GM18867 (cell line): ENCODE data around the gene TPSD1.
"Not testable (repeated sequence)": the region's sequence is repeated elsewhere in the genome, so short reads cannot be mapped to it uniquely, and the experiment has no call there.

Experiments
- ATAC-seq: cut with Tn5 transposase; IDR thresholded peaks from one replicate; pipeline ENCODE4 v1.9.1; 2021; ENCODE audit warnings: mild to moderate bottlenecking, moderate library complexity; ENCODE audit not compliant: unreplicated experiment

Gene TPSD1

DNA sequence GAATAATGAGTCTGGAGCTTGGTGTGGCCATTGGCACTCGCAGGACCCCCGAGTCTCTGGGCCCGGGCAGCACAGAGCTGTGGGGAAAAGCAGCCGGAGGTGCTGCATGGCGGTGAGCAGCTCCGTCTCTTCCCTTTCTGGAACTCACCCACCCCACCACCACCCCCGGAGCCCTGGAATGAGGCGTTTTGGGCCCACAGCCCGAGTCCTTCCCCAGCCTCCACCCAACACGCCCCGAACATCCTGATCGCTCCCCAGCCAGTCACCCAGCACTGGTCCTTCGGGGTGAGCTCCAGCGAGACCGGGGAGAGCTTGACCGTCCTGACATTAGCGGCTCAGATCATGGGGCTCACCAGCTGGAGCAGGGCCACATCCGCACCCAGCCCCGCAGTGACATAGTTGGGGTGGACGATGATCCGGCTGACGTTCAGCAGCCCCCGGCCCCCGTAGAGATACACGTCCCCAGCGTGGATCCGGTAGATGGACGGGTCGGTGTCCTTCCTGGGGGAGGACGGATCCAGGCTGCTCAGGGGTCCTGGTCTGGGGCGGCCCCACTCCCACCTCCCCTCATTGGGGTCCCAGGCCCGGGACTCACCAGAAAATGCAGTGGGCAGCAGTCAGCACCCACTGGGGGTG lies 6.5 kb downstream of the TPSD1 start:
- ATAC-seq, result no peak

DNA sequence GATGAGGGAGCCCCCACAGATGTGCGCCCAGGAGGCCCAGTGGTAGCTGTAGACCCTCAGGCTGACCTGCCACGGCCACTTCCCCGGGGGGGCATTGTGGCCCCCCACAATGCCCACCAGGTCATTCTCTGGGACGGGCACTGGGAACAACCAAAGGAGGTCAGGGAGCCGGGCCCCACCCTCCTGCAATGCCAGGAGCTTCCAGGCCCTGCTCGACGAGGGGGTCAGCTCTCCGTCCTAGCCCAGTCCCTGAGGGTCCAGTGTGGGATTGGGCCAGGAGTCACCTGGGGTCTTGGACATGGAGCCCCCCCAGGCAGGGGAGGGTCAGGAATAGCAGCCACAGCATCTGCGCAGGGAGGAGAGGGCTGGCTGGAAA lies 7.0 kb downstream of the TPSD1 start:
- no peak for ATAC-seq

DNA sequence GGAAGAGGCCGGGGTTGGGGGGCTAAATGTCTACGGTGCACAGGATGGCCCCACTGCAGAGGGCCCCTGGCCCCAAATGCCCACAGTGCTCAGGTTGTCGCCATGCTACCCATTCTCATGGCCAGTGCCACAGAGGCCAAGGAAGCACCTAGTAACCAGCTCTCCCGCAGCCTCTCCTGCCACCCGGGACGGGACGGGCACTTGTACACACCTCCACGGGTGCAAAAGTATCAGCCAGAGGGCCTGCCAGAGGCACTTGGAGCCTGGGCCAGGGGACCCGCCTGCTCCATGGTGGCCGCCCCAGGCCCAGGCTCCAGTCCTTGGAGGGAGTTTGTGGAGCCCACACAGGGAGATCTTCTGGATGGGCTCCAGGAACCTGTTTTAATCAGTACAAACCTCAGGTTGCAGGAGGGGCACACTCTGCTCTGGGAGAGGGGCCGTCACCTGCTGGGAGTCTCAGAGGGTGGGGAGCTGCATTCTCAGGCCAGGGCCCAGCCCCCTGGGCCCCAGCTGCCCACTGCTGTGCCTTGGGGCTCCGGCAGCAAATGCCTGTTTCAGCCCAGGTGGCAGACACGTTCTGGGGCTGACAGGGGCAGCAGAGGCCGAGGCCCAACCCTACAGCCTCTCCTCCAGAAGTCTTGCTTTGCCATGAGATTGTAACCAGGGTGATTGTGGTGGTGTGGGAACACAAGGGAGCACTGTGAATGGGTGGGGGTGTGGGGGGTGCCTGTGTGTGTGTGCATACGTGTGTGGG lies 7.9 kb downstream of the TPSD1 start:
- no peak for ATAC-seq

DNA sequence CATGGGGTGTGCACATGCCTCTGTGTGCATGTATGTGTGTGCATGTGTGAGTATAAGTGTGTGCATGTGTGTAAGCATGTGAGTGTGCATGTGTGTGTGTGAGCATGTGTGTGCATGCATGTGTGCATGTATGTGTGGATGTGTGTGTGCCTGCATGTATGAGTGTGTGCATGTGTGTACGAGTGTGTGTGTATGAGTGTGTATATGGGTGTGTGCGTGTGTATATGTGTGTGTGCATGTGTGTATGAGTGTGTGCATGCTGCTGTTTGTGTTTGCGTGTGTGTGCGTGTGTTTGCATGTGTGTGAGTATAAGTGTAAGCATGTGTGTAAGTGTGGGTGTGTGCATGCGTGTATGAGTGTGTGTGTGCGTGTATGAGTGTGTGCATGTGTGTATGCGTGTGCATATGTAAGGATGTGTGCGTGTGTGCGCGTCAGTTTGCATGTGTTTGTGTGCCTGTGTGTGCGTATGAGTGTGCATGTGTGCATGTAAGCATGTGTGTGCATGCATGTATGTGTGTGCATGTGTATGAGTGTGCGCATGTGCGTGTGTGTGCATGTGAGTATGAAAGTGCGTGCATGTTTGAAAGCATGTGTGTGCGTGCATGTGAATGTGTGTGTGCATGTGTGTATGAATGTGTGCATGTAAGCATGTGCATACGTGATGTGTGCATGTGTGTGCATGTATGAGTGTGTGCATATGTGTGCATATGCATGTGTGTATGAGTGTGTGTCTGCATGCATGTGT lies 8.6 kb downstream of the TPSD1 start:
- no peak for ATAC-seq

DNA sequence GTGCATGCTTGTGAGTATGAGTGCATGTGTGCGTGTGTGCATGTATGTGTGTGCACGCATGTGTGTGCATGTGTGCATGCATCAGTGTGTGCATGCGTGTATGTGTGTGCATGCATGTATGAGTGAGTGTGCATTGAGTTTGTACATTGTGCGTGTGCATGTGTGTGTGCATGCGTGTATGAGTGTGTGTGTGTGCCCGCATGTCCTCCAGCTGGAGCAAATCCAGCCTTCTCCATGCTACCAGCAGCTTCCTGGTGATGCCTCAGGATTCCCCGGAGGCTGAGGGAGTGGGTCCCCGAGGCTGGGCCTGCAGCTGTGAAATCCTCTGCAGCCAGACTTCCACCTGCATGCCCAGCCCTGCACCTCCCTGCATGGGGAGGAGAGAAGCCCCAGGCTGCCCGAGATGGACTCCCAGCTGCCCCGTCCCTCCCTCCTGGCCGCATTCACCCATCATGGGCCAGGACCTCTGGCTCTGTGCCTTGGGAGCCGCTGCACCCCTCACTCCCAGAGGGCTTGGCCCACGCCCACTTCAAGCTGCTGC lies 9.3 kb downstream of the TPSD1 start:
- ATAC-seq, result no peak

DNA sequence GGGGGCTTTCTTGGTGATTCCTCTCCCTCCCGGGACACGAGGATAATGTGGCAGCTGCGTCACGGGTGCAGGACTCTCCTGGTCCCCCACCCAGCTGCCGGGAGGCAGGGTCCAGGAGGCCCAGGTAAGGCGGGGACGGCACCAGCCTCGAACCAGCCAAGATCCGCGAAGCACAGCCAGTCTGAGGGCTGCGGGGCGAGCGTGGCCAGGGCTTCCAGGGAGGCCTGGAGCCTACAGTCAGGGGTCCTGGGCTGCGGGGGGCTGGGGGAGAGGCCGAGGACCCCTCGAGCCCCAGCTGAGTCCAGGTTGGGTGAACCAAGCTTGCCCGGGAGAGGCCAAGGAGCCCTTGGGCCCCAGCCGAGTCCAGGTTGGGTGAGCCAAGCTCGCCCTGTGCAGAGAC lies 10.0 kb downstream of the TPSD1 start:
- ATAC-seq, result no peak

DNA sequence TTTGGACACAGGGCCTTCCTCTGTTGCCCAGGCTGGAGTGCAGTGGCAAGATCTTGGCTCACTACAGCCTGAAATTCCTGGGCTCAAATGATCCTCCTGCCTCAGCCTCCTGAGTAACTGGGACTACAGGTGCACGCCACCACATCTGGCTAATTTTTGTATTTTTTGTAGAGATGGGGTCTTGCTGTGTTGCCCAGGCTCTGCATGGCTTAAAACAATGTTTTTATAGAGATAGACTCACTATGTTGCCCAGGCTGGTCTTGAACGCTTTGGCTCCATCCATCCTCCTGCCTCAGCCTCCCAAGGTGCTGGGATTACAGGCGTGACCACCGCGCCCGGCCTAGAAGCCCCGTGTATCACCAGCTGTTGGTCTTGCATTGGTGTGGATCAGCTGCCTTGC lies 13.5 kb downstream of the TPSD1 start:
- ATAC-seq, result not testable (repeated sequence)

DNA sequence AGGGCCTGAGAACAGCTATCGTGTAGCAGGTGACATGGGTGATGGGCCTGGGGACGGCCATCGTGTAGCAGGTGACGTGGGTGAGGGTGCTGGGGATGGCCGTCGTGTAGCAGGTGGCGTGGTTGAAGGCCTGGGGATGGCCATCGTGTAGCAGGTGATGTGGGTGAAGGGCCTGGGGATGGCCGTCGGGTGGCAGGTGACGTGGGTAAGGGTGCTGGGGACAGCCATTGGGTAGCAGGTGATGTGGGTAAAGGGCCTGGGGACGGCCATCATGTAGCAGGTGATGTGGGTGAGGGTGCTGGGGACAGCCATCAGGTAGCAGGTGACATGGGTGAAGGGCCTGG lies 15.5 kb downstream of the TPSD1 start:
- no peak for ATAC-seq

DNA sequence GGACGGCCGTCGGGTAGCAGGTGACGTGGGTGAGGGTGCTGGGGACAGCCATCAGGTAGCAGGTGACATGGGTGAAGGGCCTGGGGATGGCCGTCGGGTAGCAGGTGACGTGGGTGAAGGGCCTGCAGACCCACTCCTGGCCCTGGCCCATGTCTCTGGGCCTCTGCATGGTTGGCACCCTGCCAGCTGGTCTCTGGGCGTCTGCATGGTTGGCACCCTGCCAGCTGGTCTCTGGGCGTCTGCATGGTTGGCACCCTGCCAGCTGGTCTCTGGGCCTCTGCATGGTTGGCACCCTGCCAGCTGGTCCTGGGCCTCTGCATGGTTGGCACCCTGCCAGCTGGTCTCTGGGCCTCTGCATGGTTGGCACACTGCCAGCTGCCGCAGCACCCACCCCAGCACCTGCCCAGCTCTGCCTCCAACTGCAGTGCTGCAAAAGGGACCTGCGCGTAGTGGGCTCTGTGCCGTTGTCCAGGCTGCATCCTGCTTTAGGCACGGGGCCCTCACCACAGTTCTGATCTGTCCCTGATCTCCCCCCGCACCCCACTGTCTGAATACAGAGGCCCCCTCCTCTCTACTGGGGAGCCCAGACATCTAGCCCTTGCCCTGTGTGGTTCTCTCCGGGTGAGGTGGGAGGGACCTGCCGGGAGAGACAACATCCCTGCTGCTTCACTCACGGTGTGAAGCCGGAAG lies 16.0 kb downstream of the TPSD1 start:
- not testable (repeated sequence) for ATAC-seq

DNA sequence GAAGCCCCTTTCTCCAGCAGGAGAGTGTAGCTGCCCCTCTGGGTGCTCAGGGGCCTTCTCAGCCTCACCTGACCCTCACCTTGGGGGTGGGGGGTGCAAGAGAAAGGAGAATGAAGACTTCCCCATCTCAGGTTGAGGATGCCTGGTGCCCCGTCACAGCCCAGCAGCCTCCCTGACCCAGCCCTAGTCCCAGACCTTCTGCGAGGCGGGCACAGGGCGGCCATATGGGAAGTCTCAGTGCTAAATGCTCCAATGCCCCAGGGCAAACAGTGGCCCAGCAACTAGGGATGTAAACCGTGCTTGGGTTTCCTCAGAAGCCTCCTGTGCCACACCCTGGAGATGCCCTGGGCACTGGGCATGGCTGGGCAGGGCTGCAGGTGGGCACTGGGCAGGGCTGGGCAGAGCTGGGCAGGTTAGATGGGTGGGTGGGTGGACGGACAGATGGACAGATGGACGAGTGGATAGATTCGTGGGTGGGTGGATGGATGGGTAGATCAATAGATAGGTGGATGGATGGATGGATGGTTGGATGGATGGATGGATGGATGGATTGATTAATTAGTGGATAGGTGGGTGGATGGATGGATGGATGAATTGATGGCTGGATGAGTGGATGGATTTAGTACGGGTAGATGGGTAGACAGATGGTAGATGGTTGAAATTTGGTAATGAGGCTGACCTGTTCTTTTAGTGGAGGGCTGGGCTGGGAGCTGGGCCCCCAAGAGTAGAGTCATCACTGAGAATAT lies 16.8 kb downstream of the TPSD1 start:
- ATAC-seq, result no peak

DNA sequence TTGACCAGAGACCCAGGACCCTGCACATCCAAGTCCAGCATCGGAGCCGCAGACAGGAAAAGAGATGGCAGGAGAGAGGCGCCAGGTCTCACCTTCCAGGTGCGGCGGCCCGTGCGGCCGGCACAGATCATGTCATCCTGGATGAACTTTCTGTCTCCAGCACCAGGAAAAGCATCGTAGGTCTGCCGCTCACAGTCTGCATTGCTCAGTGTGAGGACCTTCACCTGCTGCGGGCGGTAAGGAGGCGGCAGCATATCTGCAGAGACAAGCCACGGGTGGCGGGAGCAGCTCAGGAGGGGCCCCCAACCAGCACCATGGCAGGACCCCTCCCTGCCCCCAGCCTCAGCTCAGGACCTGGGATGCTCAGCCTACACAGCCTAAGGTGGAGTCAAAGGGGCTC lies 17.9 kb downstream of the TPSD1 start:
- ATAC-seq, result no peak

DNA sequence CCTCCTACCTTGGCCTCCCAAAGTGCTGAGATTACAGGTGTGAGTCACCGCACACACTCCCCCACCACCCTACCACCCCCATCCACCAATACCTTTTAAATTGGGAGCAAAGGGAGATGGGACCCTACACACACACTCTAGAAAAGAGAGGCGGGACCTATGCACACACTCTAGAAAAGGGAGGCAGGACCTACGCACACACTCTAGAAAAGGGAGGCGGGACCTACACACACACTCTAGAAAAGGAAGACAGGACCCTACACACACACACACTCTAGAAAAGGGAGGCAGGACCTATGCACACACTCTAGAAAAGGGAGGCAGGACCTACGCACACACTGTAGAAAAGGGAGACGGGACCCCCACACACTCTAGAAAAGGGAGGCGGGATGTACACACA lies 18.9 kb downstream of the TPSD1 start:
- ATAC-seq, result no peak

DNA sequence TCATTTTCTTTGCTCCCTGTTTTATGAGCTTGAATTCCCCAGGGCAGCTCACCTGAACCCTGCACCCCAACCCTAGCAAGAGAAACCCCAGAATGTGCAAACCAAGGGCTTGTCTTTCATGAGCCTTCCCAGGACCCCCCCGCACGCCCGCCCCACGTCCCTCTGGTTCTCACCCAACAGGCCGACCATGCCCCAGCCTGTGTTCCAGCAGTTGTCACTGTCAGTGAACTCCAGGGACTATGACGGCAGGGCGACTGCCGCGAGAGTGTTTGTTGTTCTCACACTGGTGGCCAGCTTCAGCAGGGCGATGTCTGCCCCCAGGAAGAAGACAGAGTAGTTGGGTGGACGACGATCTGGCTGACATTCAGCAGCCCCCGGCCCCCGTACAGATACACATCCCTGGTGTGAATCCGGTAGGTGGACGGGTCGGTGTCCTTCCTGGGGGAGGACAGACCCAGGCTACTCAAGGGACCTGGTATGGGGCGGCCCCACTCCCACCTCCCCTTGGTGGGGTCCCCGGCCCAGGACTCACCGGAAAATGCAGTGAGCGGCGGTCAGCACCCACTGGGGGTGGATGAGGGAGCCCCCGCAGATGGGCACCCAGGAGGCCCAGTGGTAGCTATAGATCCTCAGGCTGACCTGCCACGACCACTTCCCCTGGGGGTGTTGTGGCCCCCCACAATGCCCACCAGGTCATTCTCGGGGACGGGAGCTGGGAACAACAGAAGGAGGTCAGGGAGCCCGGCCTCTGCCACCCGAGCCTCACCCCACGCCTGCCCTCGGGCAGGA lies 20.1 kb downstream of the TPSD1 start:
- no peak for ATAC-seq

DNA sequence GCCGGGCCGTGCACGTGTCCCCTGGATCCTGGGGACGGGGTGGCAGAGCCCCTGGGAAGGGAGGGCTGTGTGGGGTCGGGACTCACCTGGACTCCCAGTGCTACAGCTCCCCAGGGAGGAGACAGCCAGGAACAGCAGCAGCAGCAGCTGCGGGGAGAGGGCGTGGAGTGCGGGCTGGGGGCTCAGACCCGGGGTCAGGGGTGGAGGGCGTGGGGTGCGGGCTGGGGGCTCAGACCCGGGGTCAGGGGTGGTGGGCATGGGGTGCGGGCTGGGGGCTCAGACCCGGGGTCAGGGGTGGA lies 20.7 kb downstream of the TPSD1 start:
- ATAC-seq, result no peak

DNA sequence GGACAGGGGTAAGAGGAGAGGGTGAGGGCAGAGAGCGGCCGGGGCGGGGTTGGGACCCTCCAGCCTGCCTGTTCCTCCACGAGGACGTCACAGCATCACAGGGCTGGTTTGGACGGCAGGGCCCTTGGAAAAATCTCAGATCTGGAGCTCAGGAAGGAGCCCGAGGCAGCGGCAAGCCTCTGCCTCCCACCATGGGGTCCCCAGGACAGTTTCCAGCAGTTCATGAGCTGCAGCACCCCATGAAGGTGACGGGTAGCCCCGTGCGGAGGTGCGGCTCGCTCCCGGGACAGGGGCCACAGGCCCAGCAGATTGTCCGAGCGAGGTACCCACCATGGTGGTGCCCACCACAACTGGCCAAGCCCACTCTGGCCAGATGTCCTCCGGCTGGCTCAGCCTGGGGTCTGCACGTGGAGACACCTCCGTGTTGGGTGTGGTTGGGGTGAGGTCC lies 21.3 kb downstream of the TPSD1 start:
- no peak for ATAC-seq

DNA sequence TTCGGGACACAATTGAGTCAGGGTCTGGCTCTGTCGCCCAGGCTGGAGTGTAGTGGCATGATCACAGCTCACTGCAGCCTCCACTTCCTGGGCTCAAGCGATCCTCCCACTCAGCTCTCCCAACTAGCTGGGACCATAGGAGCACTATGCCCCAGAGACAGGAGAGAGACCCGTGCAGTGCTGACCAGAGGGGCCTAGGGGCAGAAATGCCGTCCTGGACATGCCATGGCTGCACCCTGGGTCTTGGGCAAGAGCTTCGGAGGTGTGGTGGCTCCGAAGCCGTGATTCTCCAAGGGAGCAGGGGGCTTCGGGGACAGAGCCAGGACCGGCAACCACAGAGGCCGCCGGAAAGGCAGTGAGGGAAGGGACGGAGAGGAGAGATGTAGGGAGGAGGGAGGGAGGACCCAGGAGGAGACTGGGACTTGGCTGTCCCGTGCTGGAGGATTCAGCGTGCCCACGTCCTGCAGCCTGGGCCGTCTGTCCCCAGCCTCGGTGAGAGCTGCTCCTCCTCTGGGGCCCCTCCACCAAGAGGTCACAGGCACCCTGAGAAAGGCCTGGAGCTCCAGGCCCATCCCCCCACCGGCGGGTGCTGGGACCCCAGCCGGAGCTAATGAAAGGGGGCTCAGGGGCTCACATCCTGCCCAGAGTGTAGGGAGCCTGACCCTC lies 21.9 kb downstream of the TPSD1 start:
- ATAC-seq, result no peak

DNA sequence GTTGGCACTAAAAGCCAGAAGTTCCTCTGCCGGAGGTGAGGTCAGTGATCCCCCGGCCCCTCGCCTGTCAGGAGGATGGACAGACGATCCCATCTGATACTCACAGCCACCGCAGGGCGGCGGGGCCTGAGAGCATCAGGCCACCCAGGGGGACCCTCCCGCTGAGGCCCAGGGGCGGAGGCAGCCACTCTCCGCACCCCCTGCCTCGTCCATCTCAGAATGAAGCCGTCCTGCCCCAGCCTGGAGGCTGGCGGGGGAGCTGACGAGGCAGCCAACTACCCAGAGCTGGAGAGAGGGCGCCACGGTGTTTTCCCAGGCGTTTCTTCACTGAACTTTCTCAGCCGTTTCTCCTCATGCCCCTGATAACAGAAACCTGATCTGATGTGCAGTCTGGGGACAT lies 22.6 kb downstream of the TPSD1 start:
- no peak for ATAC-seq

DNA sequence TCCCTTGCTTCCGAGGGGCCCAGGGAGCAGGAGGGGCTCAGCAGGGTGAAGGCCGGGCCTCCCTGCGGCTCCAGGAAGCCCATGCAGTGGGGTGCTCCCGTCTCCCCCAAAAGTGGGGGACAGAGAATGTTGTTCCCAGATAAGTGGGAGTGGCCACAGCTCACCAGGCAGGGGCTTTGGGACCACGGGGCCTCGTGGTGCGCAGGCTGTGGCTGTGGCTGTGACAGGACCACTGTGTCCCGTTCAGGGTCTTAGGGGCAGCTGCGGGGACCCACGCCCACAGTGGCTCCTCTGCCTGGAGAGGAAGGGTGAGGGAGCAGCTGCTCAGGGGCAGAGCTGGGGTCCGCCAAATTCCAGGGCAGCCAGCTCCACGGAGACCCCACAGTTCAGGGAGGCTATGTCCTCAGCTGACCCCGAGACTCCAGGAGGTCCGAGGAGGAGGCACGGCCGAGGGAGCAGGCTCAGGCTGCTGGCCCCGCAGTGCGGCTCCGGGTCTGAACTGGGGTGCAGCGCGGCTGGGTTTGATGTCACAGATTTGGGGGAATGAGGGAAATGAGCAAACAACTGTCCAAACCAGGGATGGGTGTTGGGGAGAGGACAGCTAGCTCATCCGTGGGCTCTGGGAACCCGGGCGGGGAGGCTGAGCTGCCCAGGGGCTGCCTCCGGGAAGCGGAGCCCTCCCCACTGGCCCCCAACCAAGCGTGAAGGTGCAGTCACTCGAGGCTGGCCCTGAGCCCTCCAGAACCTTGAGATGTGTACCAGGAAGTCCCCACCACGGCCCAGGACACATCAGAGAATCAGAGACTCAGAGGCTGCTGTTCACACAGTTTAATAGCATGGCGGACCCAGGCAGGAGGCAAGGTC lies 23.4 kb downstream of the TPSD1 start:
- ATAC-seq, result no peak
